ENCODE data around the gene ZBTB17.

GRCh38 chr1:15923241-15923640 is 52.7 kb downstream of the ZBTB17 start:
- TF ChIP-seq CTCF (IDR thresholded peaks at IDR 0.05) (no peak), POLR2AphosphoS5 (IDR thresholded peaks at IDR 0.05) (no peak), POLR2A (IDR thresholded peaks at IDR 0.05) (no peak)

Measured in prostate gland (tissue), 2 donors.